Coronary artery (tissue), 2 donors: ENCODE results near the gene FOCAD.

ENCODE experiments used
- DNase-seq: peaks from one replicate; pipeline ENCODE4 v3.0.0-alpha.2; 2017; ENCODE audit warnings: low spot score
- H3K27ac ChIP-seq, 2 donors: fragments of 200-600 bp; sonication (generic); one replicate each; pipeline ENCODE4 v1.5.1; 2016 to 2019
- H3K4me3 ChIP-seq: fragments of 200-600 bp; sonication (generic); 2 replicates; pipeline ENCODE4 v1.5.1; 2016; ENCODE audit warnings: mild to moderate bottlenecking, moderate library complexity
- CTCF ChIP-seq: fragments of 200-600 bp; sonication (generic); IDR thresholded peaks from one replicate; pipeline ENCODE4 v1.5.1; 2019; ENCODE audit warnings: antibody characterized with exemption

FOCAD gene

DNA sequence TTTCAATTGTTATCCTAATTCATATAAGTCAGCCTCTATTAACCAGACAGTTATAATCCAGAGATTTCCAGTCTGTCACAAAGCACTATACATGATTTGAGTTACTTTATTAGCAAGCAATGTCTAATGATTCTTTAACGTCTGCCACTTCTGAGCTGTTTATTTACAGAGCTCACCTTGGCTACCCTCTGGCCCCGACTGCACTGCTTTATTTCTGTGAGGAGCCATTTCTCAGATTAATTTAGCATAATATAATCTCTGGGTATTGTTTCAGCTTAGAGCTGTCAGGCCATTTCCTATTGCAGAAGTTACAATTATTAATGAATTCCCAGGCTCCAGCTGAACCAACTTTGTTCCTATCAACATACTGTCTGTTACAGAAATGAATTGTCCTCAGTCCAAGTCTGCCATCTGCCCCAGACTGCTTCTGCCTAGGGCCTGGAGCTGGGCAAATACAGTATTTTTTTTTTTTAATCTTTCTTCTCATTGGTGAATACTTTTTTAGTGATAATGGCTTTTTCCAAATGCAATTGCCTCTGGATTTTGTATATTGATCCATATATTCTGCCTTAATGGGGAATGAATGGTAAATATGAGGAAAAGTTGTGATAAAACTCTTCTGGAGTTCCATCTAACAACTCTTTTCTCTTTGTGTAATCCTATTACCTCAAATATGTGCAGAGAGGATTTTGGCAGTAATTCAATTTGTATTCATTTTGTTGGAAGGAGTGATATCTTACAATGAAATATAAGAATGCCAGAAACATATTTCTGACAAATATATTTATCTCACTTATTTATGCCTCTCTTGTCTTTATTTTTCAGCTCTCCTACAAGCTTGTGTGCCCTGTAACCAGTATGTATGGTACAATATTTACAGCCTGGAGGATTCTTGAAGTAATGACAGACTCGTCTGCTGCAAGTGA is 104.7 kb downstream of the FOCAD start:
- Histone ChIP-seq H3K4me3 (no peak overlapping the region), H3K27ac (no peak overlapping the region)
- DNase-seq, result no peak
- no peak for TF ChIP-seq CTCF

DNA sequence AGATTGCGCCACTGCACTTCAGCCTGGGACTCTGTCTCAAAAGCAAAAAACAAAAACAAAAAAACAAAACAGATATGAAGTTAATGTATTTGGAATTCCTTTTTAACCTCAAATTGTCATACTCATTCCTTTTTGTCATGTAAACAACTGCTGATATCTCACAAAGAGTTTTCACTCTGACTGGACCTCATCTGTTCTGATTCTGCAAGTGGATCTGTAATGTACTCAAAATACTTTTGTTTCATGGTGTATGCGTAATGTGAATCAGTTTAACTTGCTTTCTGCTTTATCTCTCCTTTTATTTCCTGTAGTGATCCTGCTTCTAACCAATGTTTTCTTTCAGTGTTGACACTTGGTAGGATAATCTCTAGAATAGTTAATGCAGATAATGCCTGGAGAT is 106.7 kb downstream of the FOCAD start:
- no peak overlapping the region for H3K27ac ChIP-seq
- TF ChIP-seq CTCF, result no peak
- no peak overlapping the region for H3K4me3 ChIP-seq
- no peak for DNase-seq

DNA sequence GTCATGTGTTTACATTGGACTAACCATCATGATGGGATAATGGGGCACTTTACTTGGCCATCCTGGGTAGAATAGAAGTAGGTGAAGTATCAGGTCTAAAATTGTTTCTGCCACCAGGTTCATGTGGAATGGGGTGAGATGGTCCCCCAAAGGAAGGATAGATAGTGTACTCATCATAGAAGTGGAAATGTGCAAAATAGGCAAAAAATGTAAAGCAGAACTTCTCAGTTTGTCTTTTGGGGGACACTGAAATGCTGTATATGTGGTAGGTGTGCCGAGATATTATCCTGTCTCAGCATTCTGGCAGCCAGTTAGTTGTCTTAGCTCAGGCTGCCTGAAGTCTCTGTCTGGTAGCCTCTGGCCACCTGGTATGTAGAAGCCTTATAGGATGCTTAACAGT is 107.6 kb downstream of the FOCAD start:
- no peak overlapping the region for H3K4me3 ChIP-seq
- DNase-seq, result no peak
- H3K27ac ChIP-seq, result no peak overlapping the region
- no peak for TF ChIP-seq CTCF

GRCh38 chr9:20804489-20805250 is 120.6 kb downstream of the FOCAD start:
- no peak for TF ChIP-seq CTCF
- DNase-seq, result no peak
- H3K4me3 ChIP-seq, result no peak overlapping the region
- no peak overlapping the region for H3K27ac ChIP-seq

DNA sequence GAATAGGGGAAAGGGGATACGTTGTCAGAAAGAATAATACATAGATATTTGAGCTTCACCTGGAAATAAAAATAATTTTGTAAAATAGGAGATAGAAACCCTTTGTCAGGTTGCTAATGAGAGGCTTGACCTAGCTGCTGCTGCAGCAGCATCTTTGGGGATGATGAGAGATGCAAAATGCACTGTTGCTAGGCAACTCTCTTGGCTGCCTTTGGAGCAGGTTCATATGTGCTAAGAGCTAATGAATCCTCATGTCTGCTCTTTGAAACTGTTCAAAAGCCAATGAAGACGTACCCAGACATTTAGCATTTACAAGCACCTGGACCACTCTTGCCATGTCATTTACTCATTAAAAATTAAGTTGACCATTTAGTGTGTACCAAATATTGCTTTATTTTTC is 121.7 kb downstream of the FOCAD start:
- H3K4me3 ChIP-seq, result no peak overlapping the region

DNA sequence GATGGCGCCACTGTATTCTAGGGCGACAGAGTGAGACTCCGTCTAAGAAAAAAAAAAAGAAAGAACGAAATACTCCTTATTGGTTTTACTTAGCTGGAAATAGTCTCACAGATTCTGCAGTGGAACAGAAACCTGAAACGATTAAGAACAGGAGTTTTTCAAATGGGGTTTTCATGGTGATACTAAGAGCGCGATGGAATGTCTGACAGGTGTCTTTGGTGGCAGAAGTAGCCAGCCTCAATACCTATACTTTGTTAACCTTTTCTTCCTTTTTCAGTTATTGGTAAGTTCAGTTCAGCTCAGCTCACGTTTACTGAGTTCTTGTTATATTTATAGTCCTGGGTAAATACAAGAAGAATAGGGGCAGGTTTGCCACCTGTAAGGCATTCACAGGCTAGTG is 123.9 kb downstream of the FOCAD start:
- Histone ChIP-seq H3K4me3 (no peak overlapping the region), H3K27ac (no peak overlapping the region)
- DNase-seq, result no peak
- TF ChIP-seq CTCF, result no peak

More for the DNA sequence above, 121.7 kb downstream of the FOCAD start:
- TF ChIP-seq CTCF, result no peak
- H3K27ac ChIP-seq, result no peak overlapping the region
- no peak for DNase-seq
